ENCODE results near the gene TEX36.
"Not testable (repeated sequence)": the region's sequence is repeated elsewhere in the genome, so short reads cannot be mapped to it uniquely, and the experiment has no call there.

TEX36 gene

DNA sequence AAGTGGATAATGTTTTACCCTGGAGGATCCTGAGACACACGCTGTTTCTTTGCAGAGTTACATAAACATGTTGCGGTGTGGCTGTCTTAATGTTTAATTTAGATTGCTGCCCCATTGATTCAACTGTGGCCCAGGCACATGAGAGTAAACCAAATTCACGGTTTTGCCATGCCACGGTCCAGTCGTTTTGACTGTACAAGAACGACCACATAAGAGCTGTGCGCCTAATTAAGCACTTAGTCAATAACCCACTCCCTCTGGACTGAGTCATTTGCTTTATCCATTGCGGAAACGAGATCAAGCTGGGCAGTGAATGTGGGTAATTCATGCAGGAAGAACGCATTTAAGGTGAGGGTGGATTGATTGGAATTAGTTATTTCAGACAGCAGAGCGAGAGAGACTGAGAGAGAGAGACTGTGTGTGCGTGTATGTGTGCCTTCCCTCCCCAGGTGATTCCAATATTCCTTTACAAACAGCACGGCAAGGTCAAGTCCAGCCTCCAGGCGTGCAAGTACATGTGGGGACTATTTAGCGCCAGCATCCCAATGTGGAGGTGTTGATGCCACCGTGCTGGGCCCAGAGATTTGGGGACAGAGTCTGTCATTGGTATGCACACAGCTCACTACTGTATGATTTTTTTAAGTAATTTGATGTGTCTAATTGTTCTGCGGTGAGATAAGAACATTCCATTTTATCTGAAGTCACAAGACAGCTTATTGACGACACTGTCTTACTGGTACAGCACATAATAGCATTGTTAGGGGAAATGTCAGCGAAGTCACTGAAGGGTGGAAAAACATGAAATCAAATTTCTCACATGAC is 8.4 kb upstream of the TEX36 start:
- no peak for DNase-seq

DNA sequence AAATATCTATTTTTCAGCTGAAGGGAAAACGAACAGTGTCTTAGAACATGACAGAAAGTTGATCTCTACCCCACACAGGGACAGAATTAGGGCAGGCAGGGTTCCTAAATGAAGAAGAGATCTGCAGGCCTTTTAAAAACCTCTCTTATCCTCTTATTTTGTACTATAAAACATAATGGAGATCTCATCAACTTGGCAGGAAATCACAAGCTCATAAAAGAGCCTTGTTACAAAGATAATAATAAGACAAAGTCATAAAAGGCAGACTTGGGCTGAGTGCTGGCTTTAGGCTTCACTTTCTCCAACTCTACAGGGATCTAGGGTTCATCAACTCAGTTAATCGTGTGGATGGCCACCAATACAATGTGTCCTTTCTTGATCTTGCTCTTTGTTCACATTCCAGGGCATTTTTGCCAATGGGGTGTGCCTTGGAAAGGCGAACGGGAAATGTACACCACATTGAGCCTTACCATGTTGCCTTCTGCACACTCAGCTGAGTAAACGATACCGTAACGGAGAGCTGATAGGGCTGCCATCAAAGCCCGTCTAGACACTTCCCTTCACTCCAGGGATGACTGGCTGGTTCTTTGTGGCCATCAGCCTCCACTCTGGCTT is 7.1 kb upstream of the TEX36 start:
- no peak for DNase-seq

DNA sequence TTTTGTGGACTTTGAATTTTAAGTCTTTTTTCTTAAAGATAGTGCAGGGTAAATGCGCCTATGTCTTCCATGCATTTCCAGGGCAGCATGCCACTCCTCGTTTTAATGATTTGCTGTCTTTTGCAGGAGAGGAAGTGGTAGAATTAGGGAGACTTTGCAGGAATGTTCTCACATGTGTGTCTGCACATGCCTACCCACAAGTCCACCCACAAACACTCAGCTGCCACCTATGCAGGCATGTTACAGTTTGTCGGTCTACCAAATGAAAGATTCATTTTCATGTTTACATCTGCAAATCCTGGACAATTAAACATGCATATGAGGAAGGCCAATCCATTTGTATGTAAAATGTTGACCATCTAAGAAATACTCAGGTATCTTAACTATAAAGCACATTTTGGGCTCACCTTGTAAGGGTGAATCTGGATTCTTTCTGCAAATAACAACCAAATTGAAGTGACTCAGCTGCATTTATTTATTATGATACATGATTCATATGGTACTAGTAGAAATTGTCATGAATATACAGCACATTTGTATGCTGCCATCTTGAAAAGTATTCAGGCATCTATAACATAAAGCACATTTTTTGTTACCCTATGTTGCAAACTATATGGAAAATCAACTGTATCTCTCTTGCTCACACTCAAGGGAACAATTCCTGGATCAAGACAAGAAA is 4.7 kb upstream of the TEX36 start:
- DNase-seq = no peak

DNA sequence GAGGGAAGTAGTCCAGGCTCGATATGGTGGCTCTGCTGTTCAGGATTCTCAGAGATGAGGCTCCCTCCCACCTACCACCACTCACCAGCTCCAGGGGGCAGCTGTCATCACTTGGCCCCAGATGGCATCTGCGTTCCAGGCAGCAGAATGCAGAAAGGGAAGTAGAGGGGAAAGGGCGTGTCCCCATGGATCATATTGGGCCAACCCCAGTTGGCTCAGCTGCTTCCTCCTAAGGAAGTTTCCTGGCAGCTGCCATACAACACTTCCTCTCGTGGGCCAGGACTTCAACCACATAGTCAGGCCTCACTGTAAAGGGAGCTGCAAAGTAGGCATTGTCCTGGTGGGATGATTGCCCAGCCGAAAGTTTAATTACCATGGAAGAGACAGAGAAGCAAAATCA is 1.6 kb upstream of the TEX36 start:
- DNase-seq = no peak

DNA sequence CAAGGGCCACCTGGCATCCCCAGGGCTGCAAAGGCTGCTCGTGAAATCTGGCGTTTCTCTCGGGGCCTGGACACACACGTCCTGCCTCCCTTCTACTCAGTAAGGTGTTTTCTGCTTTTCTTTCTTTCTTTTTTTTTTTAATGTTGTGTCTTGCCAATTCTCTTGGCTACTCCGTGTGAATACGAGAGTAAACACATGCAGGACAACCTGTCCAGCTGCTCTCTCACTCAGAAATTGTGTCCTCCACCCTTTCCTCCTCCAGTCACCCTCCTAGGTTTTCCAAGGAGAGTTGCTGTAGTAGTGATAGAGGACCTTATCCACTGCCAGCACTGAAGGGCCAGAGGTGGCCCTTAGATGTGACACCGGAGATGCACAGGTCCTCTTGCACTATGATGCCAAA is 858 bp upstream of the TEX36 start:
- no peak for DNase-seq

DNA sequence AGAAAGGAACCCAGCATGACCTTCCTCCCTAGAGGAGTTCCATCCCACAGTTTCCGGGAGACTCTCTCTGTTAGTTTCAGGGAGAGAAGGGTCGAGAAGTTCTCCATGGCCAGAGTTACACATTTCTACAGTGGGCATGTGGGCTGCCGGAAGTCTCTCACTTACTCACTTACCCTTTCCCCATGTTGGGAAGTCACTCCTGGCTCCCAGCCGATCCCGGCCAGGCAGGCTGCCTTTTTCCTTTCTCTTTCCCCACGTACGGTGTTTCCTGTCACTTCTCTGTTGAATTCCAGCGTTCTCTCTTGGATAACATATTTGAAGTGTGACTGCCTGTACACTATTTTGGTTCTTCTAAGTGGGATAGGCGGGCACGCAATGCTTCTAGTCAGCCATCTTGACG is 3.5 kb downstream of the TEX36 start:
- DNase-seq = no peak

DNA sequence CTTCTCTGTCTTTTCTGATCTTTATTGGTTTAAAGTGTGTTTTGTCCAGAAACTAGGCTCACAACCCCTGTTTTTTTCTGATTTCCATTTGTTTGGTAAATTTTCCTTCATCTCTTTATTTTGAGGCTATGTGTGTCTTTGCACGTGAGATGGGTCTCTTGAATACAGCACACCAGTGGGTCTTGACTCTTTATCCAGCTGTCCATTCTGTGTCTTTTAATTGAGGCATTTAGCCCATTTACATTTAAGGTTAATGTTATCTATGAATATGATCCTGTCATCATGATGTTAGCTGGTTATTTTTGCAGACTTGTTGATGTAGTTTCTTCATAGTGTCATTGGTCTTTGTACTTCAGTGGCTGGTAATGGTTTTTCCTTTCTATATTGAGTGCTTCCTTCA is 10.1 kb downstream of the TEX36 start:
- no peak for DNase-seq

DNA sequence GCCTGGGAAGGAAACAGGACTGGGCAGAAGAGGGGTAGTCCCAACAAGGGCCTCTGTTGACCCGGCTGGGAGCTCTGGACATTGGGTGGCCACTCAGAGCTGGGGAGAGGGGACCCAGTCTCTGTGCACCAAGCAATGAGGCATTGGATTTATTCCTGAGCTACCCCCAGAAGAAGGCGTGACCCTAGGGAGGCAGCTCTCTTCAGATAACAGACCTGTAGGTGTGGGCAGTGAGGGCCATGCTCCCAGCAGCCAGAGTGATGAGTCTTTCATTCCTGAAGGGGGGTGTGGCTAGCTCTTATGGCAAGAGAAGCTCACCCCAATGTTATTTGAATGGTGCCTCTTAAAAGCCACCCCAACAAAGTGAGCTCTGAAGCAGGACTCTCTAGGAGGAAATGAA is 20.4 kb downstream of the TEX36 start:
- no peak for DNase-seq

DNA sequence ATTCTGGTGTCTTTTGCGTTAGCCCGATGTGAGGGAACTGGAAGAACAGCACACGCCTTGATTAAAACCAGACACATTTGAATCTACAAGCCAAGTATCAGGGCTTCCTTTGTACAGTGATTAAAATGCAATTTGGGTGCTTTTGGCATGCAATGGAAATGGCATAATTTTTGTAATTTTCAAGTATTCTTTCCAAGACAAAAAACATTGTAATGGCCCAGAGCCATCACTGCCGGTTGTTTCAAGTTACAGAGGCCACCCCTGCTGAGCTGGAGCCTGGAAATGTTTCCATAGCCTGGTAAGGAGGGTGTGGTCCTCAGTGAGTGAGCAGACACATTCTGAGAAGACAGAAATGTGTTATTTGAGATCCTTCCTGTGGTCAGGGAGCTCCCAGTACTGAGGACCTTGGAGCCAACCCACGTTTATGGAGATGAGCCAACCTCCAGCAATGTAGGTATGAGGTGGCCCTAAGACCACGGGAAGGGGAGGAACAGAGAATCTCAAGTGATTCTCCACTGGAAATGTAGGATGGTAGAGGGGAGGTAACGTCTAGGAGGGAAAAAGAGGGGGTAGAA is 20.9 kb downstream of the TEX36 start:
- no peak for DNase-seq

DNA sequence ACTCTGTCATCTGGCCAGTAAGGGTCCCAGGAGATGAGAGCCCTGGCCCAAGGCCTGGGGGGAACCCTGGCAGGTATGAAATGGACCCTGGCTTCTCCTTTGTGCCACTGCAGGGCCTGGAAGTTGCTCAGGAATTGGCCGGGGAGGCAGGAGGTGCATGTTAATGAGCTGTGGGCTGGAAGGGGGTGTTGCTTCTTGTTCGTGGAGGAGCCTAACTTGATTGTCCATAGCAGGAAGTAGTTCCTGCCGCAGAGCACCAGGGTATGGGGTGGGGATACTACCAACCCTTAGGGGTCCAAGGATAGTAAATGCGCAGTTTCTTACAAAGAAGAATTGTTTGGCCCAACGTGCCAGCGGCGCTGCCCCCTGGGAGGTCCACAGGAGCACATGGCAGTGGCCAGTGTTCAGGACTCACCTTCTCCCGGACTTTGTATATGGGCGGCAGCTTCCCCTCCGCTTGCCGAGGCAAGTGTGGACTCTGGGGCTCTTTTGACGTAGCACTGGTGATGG is 21.5 kb downstream of the TEX36 start:
- no peak for DNase-seq

DNA sequence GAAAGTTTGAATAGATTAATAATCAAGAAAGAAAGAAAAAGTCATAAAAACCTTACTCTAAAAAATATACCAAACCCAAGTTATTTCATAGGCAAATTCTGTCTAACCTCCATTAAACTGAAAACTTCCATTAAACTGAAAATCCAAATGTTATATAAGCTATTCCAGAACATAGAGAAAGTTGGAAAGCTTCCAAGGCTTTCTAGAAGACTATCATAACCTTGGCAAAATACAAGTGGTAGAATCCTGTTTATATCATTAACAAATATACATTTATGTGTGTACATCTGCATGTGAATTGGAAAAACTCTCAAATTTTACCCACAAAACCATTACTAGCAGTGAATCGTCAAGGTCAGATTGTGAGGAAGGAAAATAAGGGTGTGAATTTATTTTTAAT is 23.9 kb downstream of the TEX36 start:
- no peak for DNase-seq

DNA sequence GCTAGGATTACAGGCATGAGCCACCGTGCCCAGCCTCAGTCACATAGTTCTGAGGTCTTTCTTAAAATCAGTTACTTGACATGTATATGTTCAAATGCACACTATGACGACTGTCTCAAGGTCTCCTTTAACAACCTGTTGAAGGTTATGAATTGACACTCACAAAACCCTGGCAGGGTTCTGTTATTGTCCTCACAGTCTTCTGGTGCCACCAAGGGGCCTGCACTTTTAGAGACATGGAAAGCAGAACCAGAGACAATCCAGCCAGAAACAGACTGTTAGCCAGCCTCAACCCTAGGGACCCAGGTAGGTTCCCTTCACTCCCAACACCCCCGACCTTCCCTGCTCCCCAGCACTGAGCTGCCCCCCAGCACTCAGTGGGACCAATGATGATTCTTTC is 26.4 kb downstream of the TEX36 start:
- no peak for DNase-seq

DNA sequence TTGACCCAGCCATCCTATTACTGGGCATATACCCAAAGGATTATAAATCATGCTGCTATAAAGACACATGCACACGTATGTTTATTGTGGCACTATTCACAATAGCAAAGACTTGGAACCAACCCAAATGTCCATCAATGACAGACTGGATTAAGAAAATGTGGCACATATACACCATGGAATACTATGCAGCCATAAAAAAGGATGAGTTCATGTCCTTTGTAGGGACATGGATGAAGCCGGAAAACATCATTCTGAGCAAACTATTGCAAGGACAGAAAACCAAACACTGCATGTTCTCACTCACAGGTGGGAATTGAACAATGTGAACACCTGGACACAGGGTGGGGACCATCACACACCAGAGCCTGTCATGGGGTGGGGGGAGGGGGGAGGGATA is 29.9 kb downstream of the TEX36 start:
- not testable (repeated sequence) for DNase-seq

DNA sequence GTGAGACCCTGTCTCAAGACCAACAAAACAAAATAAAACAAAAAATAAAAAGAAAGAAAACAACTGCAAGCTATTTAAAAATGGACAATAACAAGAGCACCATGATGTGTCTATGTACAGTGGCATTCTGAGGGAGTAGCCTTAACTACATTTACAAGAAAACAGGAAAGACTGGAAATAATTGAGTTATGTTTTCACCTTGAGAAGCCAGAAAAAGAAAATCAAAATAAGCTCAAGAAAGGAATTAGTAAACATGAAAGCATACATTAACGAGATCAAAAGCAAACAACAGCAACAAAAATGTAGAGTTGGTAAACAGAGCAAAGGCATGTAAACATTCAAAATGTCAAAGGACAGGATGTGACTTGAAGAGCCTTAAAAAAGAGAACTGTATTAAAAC is 36.7 kb downstream of the TEX36 start:
- no peak for DNase-seq

DNA sequence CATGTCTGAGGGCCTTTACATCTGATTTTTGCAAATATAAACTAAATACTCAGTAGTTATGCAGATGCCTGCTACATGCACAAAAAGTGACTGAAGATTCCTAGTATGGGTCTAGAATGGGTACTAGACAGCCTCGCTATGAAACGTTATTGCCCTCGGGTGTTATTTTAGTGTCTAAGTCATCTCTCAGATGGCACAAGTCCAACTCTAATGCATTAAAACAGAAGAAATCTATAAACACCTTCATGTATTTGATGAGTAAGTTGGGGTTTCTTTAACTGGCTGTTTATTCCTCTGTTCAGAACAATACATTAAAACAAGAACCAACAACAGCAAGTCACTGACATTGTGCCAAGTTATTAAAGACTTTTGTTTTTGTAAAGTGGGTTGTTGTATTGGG is 41.6 kb downstream of the TEX36 start:
- no peak for DNase-seq

DNA sequence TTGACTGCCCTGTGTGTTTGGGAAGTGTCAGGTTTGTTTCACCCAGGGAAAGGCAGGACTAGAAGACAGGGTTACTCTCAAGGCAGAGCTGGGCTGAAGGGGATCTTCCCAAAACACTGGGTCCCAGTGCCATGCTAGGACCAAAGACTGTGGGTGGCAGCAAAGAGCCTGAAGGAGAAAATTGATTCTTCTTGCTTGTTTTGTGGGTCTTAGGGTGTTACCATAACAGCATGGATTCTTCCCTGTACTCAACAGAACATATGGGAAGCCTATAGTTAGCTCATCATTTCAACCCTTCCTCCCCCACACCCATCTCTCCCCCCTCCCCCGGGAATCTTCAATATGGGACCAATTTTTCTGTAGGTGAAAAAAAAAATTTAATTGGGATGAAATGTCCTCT is 42.3 kb downstream of the TEX36 start:
- DNase-seq = no peak

DNA sequence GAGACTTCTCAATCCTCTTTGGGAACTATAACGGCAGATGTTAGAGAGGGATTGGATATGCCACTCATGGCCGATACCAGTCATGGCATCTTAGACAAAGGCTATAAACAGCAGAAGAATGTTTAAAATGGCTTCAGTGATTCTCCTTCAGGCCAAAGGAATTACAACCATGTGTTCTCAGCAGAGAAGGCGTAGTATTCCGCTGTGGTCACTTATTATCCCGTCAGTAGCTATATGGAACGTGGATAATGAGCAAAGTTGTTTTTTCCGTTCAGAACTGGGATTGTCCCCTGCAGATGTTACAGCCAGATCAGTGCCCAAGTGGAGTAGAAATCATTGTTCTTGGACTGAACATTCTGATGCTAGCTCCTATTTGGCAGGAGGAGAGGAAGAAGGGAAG is 43.1 kb downstream of the TEX36 start:
- DNase-seq = no peak

DNA sequence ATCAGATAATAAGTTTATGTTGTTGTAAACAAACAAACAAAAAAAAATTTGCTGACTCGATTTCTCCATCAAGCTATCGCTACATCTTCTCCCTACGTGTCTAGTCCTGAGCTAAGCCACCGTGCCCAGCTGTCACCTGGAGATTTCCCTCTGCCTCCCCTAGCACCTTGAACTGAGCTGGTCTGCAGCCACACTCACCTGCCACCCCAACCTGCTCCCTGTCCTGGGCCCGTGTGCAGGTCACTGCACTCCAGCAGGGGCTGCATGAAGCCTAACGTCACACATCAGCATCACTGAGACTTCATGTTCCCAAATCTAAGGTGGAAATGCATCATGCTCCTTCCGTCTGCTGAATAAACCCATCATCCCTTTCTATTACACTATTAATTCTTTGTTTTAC is 44.4 kb downstream of the TEX36 start:
- no peak for DNase-seq

DNA sequence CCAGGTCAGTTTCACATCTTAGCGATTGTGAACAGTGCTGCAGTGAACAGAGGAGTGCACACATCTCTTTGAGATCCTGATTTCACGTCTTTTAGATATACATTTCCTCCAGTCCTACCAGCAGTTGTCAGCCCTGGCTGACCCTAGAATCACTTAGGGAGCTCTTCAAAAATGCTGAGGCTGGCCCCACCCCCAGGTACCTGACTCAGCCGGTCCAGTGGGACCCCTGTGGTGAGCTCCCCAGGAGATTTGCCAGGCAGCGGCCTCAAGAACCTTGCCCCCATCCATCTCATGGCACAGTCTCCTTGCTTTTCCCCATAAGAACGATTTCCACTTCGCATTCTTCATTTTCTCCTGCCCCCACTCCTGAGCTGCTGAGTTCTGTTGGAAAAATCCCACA is 45.5 kb downstream of the TEX36 start:
- no peak for DNase-seq

DNA sequence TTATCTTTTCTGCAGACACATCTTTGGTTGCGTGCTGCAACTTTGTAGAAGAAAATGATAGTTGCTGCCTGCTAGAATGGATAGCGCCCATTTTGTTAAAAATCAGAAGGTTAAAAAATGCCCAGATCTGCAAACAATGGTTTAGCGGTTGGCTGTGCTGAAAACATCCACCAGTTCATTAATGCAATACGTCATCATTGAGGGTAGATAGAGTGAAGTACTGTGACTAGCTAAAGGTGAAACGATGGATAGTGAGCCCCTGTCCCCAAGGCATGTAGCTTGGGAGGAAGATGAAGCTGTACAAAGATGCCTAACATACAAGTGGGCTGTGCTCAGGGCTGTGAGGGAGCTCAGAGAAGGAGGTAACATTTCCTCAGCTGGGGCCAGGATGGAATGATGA is 48.4 kb downstream of the TEX36 start:
- no peak for DNase-seq

DNA sequence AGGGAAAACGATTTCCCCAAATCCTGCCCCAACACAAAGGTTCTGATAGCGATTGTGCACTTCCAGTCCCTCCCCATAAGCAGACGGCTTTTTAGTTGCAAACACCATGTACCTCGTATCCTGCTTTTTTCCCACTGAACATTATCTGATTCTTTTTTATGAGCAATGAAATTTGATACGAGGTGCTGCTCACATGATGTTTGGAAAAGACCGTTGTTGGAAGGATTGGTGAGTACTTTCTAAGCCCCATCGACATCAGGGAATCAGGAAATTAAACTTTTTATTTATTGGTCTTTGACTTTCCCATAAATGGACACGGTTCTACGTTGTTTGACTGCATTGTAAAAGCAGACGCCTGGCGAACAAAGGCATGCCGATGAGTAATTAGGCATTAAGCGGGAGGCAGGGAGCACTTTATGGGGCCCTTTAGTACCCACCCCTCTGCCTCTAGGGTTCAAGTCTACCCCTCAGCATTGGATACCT is 49.4 kb downstream of the TEX36 start:
- no peak for DNase-seq

DNA sequence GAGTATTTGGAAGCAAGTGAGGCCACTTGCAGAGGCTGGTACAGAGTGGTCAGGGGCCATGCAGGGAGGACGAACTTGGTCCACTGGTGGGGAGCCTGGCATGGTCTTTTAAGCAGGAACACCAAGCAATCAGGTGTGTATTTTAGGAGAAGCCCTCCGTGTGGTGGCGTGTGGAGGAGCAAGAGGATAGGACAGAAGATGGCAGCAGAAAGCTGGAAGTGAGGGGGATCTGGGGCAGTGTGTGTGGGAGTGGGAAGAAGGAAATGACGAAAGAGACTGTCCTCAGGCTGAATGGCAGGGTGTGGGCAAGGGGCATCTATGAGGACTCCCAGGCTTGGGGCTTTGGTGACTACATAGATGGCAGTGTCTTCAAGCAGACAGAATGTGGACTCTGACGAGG is 51.2 kb downstream of the TEX36 start:
- DNase-seq = no peak

DNA sequence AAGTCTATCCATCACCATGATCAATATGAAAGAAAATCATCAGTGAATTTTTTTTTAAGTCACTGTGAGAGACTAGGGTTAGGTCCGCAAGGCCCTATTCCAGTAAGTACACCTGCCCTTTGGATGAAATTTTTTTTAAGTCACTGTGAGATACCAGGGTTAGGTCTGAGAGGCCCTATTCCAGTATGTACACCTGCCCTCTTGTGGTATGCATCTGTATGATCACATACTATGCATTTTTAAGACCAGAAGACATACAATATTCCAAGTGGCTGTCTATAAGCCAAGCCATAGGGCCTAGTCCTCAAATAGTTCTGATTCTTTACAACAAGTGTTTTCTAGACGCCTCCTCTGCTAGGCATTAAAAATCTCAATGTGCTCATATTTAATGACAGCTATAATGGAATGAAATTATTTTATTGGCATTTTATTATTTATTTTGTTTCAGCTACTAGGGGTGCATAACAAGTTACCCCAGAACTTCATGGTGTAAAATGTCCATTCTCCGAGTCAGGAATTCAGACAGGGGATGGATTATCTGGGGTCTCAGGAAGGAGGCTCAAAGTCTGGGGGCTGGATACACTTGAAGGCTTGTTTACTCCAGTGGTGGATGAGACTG is 53.1 kb downstream of the TEX36 start:
- DNase-seq = no peak
